Panc1 (cell line): ENCODE data around the gene PREPL.

Experiments
- CTCF ChIP-seq: fragments of 450-650 bp; IDR thresholded peaks from 2 replicates; pipeline ENCODE4 v1.5.1; 2017; ENCODE audit warnings: mild to moderate bottlenecking
- REST ChIP-seq, 2 experiments: IDR thresholded peaks; 2 replicates each; pipeline ENCODE4 v1.6.1; 2011 to 2012; ENCODE audit warnings: low read depth in 2 of 2, control low read depth in 1 of 2, low read length in 1 of 2, mild to moderate bottlenecking in 1 of 2, moderate library complexity in 1 of 2; ENCODE audit not compliant: insufficient read depth in 1 of 2
- TCF7L2 ChIP-seq: IDR thresholded peaks from 2 replicates; pipeline ENCODE4 v1.6.1; 2011; ENCODE audit warnings: mild to moderate bottlenecking, low read depth, low read length, inconsistent platforms

- TF ChIP-seq CTCF (no peak), REST (IDR thresholded peaks at IDR 0.05; ENCODE audit: insufficient read depth in 1 of 2, low read depth in 2 of 2, low read length in 1 of 2) (no peak), TCF7L2 (no peak)
Observed at GRCh38 chr2:44321360-44321759, 39.9 kb downstream of the PREPL start.
